CD14-positive monocyte (primary cell): ENCODE data around the gene ZFYVE28. TPM values are rescaled to one million over a fixed set of nuclear protein-coding genes. Genes with fewer than 3 reads are reported as not detected.

Experiments used
- DNase-seq, 3 donors: peaks; one replicate each; pipeline ENCODE4 v3.0.0-alpha.2; 2011 to 2022
- H2AFZ ChIP-seq: 2 replicates; pipeline ENCODE4 v1.6.0; 2012; ENCODE audit warnings: mild to moderate bottlenecking, low read depth, low read length, inconsistent platforms; ENCODE audit not compliant: insufficient read depth, poor library complexity, severe bottlenecking
- H3K27ac ChIP-seq, 2 donors: 1 replicate in 1 of 2; 2 replicates in 1 of 2; pipeline ENCODE4 v1.5.1; 2012 to 2013; ENCODE audit warnings: low read length in 2 of 2, control low read depth in 1 of 2, inconsistent platforms in 1 of 2, low read depth in 1 of 2, mild to moderate bottlenecking in 1 of 2
- H3K27me3 ChIP-seq, 2 donors: one replicate each; pipeline versions ENCODE4 v1.6.0 to v1.6.1; 2011 to 2013; ENCODE audit warnings: low read length in 2 of 2; ENCODE audit not compliant: control insufficient read depth in 2 of 2, insufficient read depth in 2 of 2
- H3K36me3 ChIP-seq, 2 donors: replicated peaks in 1 of 2; 1 replicate in 1 of 2; 2 replicates in 1 of 2; pipeline versions ENCODE4 v1.5.1 to v1.6.1; 2012 to 2013; ENCODE audit warnings: low read length in 2 of 2, control low read depth in 1 of 2, inconsistent platforms in 1 of 2, mild to moderate bottlenecking in 1 of 2; ENCODE audit not compliant: insufficient read depth in 2 of 2, control insufficient read depth in 1 of 2
- H3K4me1 ChIP-seq, 2 donors: 1 replicate in 1 of 2; 2 replicates in 1 of 2; pipeline versions ENCODE4 v1.5.1 to v1.6.1; 2012 to 2013; ENCODE audit warnings: low read length in 2 of 2, control low read depth in 1 of 2, inconsistent platforms in 1 of 2, mild to moderate bottlenecking in 1 of 2, moderate library complexity in 1 of 2; ENCODE audit not compliant: insufficient read depth in 2 of 2, control insufficient read depth in 1 of 2
- H3K4me2 ChIP-seq: replicated peaks from 2 replicates; pipeline ENCODE3; 2012; ENCODE audit warnings: low read length, moderate library complexity, mild to moderate bottlenecking; ENCODE audit not compliant: poor library complexity, severe bottlenecking; ENCODE audit errors: extremely low read depth
- H3K4me3 ChIP-seq, 3 experiments: fragments of 200-600 bp in 1 of 3; sonication (generic) in 1 of 3; replicated peaks in 1 of 3; 1 replicate in 2 of 3; 2 replicates in 1 of 3; pipeline ENCODE4 v1.5.1; 2011 to 2013; ENCODE audit warnings: low read length in 3 of 3, mild to moderate bottlenecking in 3 of 3, control low read depth in 2 of 3, low read depth in 2 of 3, inconsistent platforms in 1 of 3, moderate library complexity in 1 of 3
- H3K79me2 ChIP-seq: 2 replicates; pipeline ENCODE4 v1.6.0; 2012; ENCODE audit warnings: mild to moderate bottlenecking, control low read depth, inconsistent platforms, low read length, moderate library complexity; ENCODE audit not compliant: insufficient read depth
- H3K9ac ChIP-seq: 2 replicates; pipeline ENCODE4 v1.6.0; 2017; ENCODE audit warnings: low read length, mild to moderate bottlenecking; ENCODE audit not compliant: insufficient read depth, poor library complexity, severe bottlenecking
- H3K9me3 ChIP-seq, 2 donors: replicated peaks in 1 of 2; 1 replicate in 1 of 2; 2 replicates in 1 of 2; pipeline versions ENCODE4 v1.5.1 to v1.6.1; 2012 to 2013; ENCODE audit warnings: low read length in 2 of 2, control low read depth in 1 of 2; ENCODE audit not compliant: control insufficient read depth in 1 of 2, insufficient read depth in 1 of 2
- H4K20me1 ChIP-seq: 2 replicates; pipeline ENCODE4 v1.6.0; 2012; ENCODE audit warnings: mild to moderate bottlenecking, low read length, control low read depth, moderate library complexity; ENCODE audit not compliant: insufficient read depth
- H3K27ac Mint-ChIP-seq, 7 donors: one replicate each; pipeline ENCODE4 v1.8.0; 2020; ENCODE audit warnings: mild to moderate bottlenecking in 7 of 7, mixed read lengths in 7 of 7, moderate library complexity in 6 of 7, inconsistent platforms in 2 of 7
- H3K27me3 Mint-ChIP-seq, 3 donors: one replicate each; pipeline ENCODE4 v1.8.0; 2021 to 2022; ENCODE audit warnings: low read depth in 3 of 3, mild to moderate bottlenecking in 3 of 3, mixed read lengths in 3 of 3, moderate library complexity in 3 of 3, inconsistent platforms in 1 of 3
- H3K36me3 Mint-ChIP-seq, 2 donors: one replicate each; pipeline ENCODE4 v1.8.0; 2020; ENCODE audit warnings: mixed read lengths in 2 of 2, inconsistent platforms in 1 of 2, mild to moderate bottlenecking in 1 of 2
- H3K4me1 Mint-ChIP-seq: one replicate; pipeline ENCODE4 v1.8.0; 2020; ENCODE audit warnings: mild to moderate bottlenecking, mixed read lengths
- H3K4me3 Mint-ChIP-seq, 2 donors: one replicate each; pipeline ENCODE4 v1.8.0; 2020; ENCODE audit warnings: mild to moderate bottlenecking in 2 of 2, mixed read lengths in 2 of 2, moderate library complexity in 1 of 2
- H3K9me3 Mint-ChIP-seq, 7 donors: one replicate each; pipeline ENCODE4 v1.8.0; 2020 to 2022; ENCODE audit warnings: mixed read lengths in 7 of 7, mild to moderate bottlenecking in 6 of 7, moderate library complexity in 6 of 7, inconsistent platforms in 2 of 7
- WGBS: methylation state at CpG from one replicate; pipeline ENCODE4 v1.1.5; 2013; ENCODE audit warnings: missing lambda C conversion rate; ENCODE audit not compliant: insufficient coverage; 5-methylcytosine and 5-hydroxymethylcytosine counted together
- intact Hi-C, 2 donors: fragments of 100-400 bp; cut with micrococcal nuclease; formaldehyde crosslinking; loops; one replicate each; pipeline versions ENCODE4 v1.15.0 to v1.15.1; 2023
- polyA plus RNA-seq, 3 donors: library from polyadenylated mRNA; depleted of rRNA in 1 of 3; unstranded in 2 of 3; stranded (reverse) in 1 of 3; fragments of 300-500 nt in 2 of 3; fragments of >200 nt in 1 of 3; fragmentation: Illumina TruSeq in 2 of 3; gene quantifications; 1 replicate in 2 of 3; 2 replicates in 1 of 3; pipeline ENCODE4 v1.2.3, GENCODE V29; 2012 to 2021
- TF ChIP-seq, protein P1 (sequence below): fragments of 200-600 bp; IDR thresholded peaks from one replicate; pipeline ENCODE4 v1.8.0; 2022; ENCODE audit warnings: antibody characterized with exemption, mild to moderate bottlenecking

Gene ZFYVE28
- polyA plus RNA-seq, 3 donors: 1.0 to 4.4 (median 1.1) TPM

DNA sequence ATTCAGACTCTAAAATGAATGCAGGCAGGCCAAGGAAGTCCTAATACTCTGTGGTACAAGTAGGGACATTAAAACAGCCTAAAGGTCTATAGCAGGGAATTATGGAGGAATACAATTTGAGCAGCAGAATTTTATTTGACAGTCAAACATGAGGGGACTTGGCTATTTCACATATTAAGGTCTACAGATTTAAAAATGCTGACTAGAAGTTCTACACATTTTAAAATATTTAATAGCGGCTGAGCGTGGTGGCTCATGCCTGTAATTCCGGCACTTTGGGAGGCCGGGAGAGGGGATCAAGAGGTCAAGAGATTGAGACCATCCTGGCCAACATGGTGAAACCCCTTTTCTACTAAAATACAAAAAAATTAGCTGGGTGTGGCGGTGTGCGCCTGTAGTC is 187.4 kb downstream of the ZFYVE28 start:
- no CpG with 5 or more reads among the region's 6 CpGs for WGBS
- Mint-ChIP-seq H3K4me3 (no peak overlapping the region), H3K36me3 (peaks cover 49 to 65% of the 10 kb centered on the region in 2 donors), H3K4me1 (no peaks in the 10 kb centered on the region), H3K9me3 (no peaks in the 10 kb centered on the region), H3K27ac (no peak overlapping the region), H3K27me3 (no peaks in the 10 kb centered on the region)
- Histone ChIP-seq H2AFZ (no peak overlapping the region), H4K20me1 (peaks cover 7% of the 10 kb centered on the region), H3K27ac (no peak overlapping the region), H3K4me3 (no peak overlapping the region), H3K9me3 (no peaks in the 10 kb centered on the region), H3K36me3 (peaks cover 48 to 86% of the 10 kb centered on the region in 2 donors), H3K79me2 (peaks cover 22% of the 10 kb centered on the region), H3K4me1 (no peaks in the 10 kb centered on the region), H3K27me3 (no peaks in the 10 kb centered on the region), H3K4me2 (no peak overlapping the region), H3K9ac (no peak overlapping the region)
- no peak for DNase-seq
- intact Hi-C loops: no loop called here
- TF ChIP-seq, protein P1, sequence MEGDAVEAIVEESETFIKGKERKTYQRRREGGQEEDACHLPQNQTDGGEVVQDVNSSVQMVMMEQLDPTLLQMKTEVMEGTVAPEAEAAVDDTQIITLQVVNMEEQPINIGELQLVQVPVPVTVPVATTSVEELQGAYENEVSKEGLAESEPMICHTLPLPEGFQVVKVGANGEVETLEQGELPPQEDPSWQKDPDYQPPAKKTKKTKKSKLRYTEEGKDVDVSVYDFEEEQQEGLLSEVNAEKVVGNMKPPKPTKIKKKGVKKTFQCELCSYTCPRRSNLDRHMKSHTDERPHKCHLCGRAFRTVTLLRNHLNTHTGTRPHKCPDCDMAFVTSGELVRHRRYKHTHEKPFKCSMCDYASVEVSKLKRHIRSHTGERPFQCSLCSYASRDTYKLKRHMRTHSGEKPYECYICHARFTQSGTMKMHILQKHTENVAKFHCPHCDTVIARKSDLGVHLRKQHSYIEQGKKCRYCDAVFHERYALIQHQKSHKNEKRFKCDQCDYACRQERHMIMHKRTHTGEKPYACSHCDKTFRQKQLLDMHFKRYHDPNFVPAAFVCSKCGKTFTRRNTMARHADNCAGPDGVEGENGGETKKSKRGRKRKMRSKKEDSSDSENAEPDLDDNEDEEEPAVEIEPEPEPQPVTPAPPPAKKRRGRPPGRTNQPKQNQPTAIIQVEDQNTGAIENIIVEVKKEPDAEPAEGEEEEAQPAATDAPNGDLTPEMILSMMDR: no peak

GRCh38 chr4:2226261-2226660 is 192.2 kb downstream of the ZFYVE28 start:
- WGBS: no CpG with 5 or more reads among the region's 2 CpGs
- no peak overlapping the region for H2AFZ ChIP-seq
- TF ChIP-seq, protein P1: no peak
- no peak overlapping the region for H3K4me2 ChIP-seq
- Mint-ChIP-seq H3K27me3 (no peaks in the 10 kb centered on the region), H3K9me3 (no peaks in the 10 kb centered on the region), H3K4me3 (no peak overlapping the region), H3K27ac (no peak overlapping the region), H3K4me1 (no peaks in the 10 kb centered on the region), H3K36me3 (peaks cover 40 to 60% of the 10 kb centered on the region in 2 donors)
- H3K36me3 ChIP-seq: peaks cover 27 to 68% of the 10 kb centered on the region in 2 donors
- H3K4me3 ChIP-seq: no peak overlapping the region
- H4K20me1 ChIP-seq: no peaks in the 10 kb centered on the region
- H3K9me3 ChIP-seq: no peaks in the 10 kb centered on the region
- H3K79me2 ChIP-seq: no peaks in the 10 kb centered on the region
- DNase-seq: no peak
- H3K27ac ChIP-seq: no peak overlapping the region
- H3K4me1 ChIP-seq: no peaks in the 10 kb centered on the region
- H3K27me3 ChIP-seq: no peaks in the 10 kb centered on the region
- no peak overlapping the region for H3K9ac ChIP-seq
- intact Hi-C loops: no loop called here
